Mesenchymal stem cell (in vitro differentiated cells and primary cell): ENCODE results near the gene PMVK.
A peak's percentile ranks its signal among the peaks of the same experiment; 100 is the strongest.

Source experiments
- DNase-seq: peaks from one replicate; pipeline ENCODE4 v3.0.0-alpha.2; 2013
- H2AFZ ChIP-seq: one replicate; pipeline ENCODE4 v1.6.1; 2013; ENCODE audit warnings: low read depth, mild to moderate bottlenecking, control low read depth, inconsistent platforms, low read length, moderate library complexity
- H2AK5ac ChIP-seq: 2 replicates; pipeline ENCODE4 v1.6.1; 2013; ENCODE audit warnings: low read length, moderate library complexity, mild to moderate bottlenecking, inconsistent platforms; ENCODE audit not compliant: severe bottlenecking
- H2BK120ac ChIP-seq: one replicate; pipeline ENCODE4 v1.6.1; 2013; ENCODE audit warnings: low read depth, mild to moderate bottlenecking, inconsistent platforms, low read length, moderate library complexity
- H2BK12ac ChIP-seq, 2 experiments: one replicate each; pipeline ENCODE4 v1.6.1; 2013; ENCODE audit warnings: inconsistent platforms in 2 of 2, low read length in 2 of 2, mild to moderate bottlenecking in 2 of 2, moderate library complexity in 2 of 2, control low read depth in 1 of 2
- H2BK15ac ChIP-seq: one replicate; pipeline ENCODE4 v1.6.1; 2013; ENCODE audit warnings: mild to moderate bottlenecking, low read depth, inconsistent platforms; ENCODE audit not compliant: poor library complexity, severe bottlenecking
- H2BK5ac ChIP-seq: 2 replicates; pipeline ENCODE4 v1.6.1; 2013; ENCODE audit warnings: low read depth, mild to moderate bottlenecking, low read length, control low read depth, inconsistent platforms; ENCODE audit not compliant: poor library complexity, severe bottlenecking
- H3K14ac ChIP-seq, 2 experiments: one replicate each; pipeline ENCODE4 v1.6.1; 2013; ENCODE audit warnings: inconsistent platforms in 2 of 2, low read length in 2 of 2, control low read depth in 1 of 2, mild to moderate bottlenecking in 1 of 2, moderate library complexity in 1 of 2
- H3K18ac ChIP-seq, 2 experiments: one replicate each; pipeline ENCODE4 v1.6.1; 2013; ENCODE audit warnings: inconsistent platforms in 2 of 2, low read length in 2 of 2, control low read depth in 1 of 2, low read depth in 1 of 2, mild to moderate bottlenecking in 1 of 2
- H3K23ac ChIP-seq, 2 experiments: one replicate each; pipeline ENCODE4 v1.6.1; 2013; ENCODE audit warnings: inconsistent platforms in 2 of 2, low read length in 2 of 2, mild to moderate bottlenecking in 2 of 2, moderate library complexity in 2 of 2, control low read depth in 1 of 2
- H3K27ac ChIP-seq: 2 replicates; pipeline ENCODE4 v1.5.1; 2013; ENCODE audit warnings: mild to moderate bottlenecking, moderate library complexity, low read length, control low read depth, inconsistent platforms; ENCODE audit not compliant: poor library complexity, severe bottlenecking
- H3K27me3 ChIP-seq, 2 experiments: 2 replicates each; pipeline versions ENCODE4 v1.6.1 to v1.7.0; 2013; ENCODE audit warnings: low read length in 2 of 2, mild to moderate bottlenecking in 2 of 2, moderate library complexity in 2 of 2, control low read depth in 1 of 2, inconsistent platforms in 1 of 2; ENCODE audit not compliant: control insufficient read depth in 1 of 2, insufficient read depth in 1 of 2
- H3K36me3 ChIP-seq, 2 experiments: 2 replicates each; pipeline versions ENCODE4 v1.6.1 to v1.7.0; 2013; ENCODE audit warnings: low read length in 2 of 2, control low read depth in 1 of 2, inconsistent platforms in 1 of 2, low read depth in 1 of 2, mild to moderate bottlenecking in 1 of 2; ENCODE audit not compliant: insufficient read depth in 2 of 2, control insufficient read depth in 1 of 2
- H3K4ac ChIP-seq, 2 experiments: one replicate each; pipeline ENCODE4 v1.6.1; 2013; ENCODE audit warnings: inconsistent platforms in 2 of 2, low read length in 2 of 2, mild to moderate bottlenecking in 2 of 2, moderate library complexity in 2 of 2, control low read depth in 1 of 2, low read depth in 1 of 2
- H3K4me1 ChIP-seq: 2 replicates; pipeline ENCODE4 v1.6.1; 2013; ENCODE audit warnings: low read depth, low read length, control low read depth; ENCODE audit not compliant: control insufficient read depth, insufficient read depth
- H3K4me2 ChIP-seq: 2 replicates; pipeline ENCODE4 v1.6.1; 2013; ENCODE audit warnings: low read length, mild to moderate bottlenecking, inconsistent platforms; ENCODE audit not compliant: poor library complexity, severe bottlenecking
- H3K4me3 ChIP-seq, 2 experiments: 2 replicates each; pipeline versions ENCODE4 v1.5.1 to v1.7.0; 2013; ENCODE audit warnings: low read length in 2 of 2, mild to moderate bottlenecking in 2 of 2, control low read depth in 1 of 2, low read depth in 1 of 2; ENCODE audit not compliant: insufficient read depth in 1 of 2
- H3K79me1 ChIP-seq: replicated peaks from 2 replicates; pipeline ENCODE4 v1.6.1; 2013; ENCODE audit warnings: mild to moderate bottlenecking, control low read depth, low read length, inconsistent platforms; ENCODE audit not compliant: poor library complexity, severe bottlenecking
- H3K9ac ChIP-seq: 2 replicates; pipeline ENCODE4 v1.7.0; 2013; ENCODE audit warnings: mild to moderate bottlenecking, low read length, moderate library complexity
- H3K9me3 ChIP-seq: 2 replicates; pipeline ENCODE4 v1.7.0; 2013; ENCODE audit warnings: mild to moderate bottlenecking, low read length; ENCODE audit not compliant: control insufficient read depth
- H4K8ac ChIP-seq: one replicate; pipeline ENCODE4 v1.6.1; 2013; ENCODE audit warnings: inconsistent platforms, mild to moderate bottlenecking, low read length, moderate library complexity
- H4K91ac ChIP-seq: one replicate; pipeline ENCODE4 v1.6.1; 2013; ENCODE audit warnings: mild to moderate bottlenecking, low read length, inconsistent platforms
- WGBS: methylation state at CpG from one replicate; pipeline ENCODE4 v1.1.7; 2013; ENCODE audit warnings: mixed read lengths; 5-methylcytosine and 5-hydroxymethylcytosine counted together

The PMVK gene

DNA sequence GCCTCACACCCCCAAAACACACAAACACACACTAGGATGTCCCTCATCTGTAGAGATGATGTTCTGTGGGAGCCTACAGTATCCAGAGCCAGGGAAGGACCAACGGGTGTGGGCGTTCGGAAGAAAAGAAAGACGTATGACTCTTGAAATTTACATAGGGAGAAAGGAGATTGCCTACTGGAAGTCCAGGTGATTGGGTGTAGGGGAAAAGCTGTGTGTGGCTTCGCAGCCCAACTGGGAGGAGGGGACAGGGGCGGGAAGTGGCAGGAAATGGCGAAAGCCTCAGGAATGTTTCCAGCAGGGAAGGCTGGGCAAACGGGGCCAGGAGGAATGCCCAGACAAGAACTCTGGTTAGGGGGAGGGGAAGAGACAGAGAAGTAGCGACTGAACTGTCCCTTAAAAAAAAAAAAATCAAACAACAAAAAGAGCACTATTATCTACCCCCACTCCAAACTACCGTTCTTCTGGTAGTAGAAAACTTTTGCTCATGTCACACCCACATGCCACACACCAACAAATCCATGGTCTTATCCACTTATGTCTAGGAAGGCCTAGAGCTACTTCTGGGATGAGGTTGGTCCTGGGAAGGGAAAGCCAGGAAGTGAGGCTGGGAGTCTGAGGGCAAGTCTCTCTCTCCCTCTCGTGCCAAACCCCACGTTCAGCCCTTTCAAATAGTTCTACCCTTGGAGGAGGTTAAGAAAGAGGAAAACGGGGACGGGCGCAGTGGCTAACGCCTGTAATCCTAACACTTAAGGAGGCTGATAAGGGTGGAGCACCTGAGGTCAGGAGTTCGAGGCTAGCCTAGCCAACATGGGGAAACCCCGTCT, 36.2 kb upstream of the PMVK start:
- Histone ChIP-seq H3K27ac (peak overlapping the region; percentile 100), H3K23ac (peak overlapping the region in 1 of 2 experiments; percentile 31), H3K9me3 (no peaks in the 10 kb centered on the region), H2BK12ac (peak overlapping the region; percentile 15 to 94), H3K36me3 (peaks cover 9 to 10% of the 10 kb centered on the region in 2 experiments), H4K91ac (peak overlapping the region; percentile 91), H3K4ac (peak overlapping the region; percentile 51 to 97), H2BK120ac (peak overlapping the region; percentile 69), H3K4me2 (peak overlapping the region; percentile 64), H2AFZ (no peak overlapping the region), H3K4me3 (peak overlapping the region in 1 of 2 experiments; percentile 85), H3K14ac (peak overlapping the region in 1 of 2 experiments; percentile 89), H4K8ac (peak overlapping the region; percentile 93), H3K4me1 (peaks cover 22% of the 10 kb centered on the region), H2BK15ac (peak overlapping the region; percentile 30), H3K18ac (peak overlapping the region; percentile 93 to 98), H2BK5ac (peak overlapping the region; percentile 92), H3K27me3 (no peaks in the 10 kb centered on the region), H3K9ac (peak overlapping the region; percentile 98), H2AK5ac (peak overlapping the region; percentile 100), H3K79me1 (no peaks in the 10 kb centered on the region)
- 4% methylated on average over 11 of the region's 18 CpGs for WGBS
- peak; percentile 97 for DNase-seq

DNA sequence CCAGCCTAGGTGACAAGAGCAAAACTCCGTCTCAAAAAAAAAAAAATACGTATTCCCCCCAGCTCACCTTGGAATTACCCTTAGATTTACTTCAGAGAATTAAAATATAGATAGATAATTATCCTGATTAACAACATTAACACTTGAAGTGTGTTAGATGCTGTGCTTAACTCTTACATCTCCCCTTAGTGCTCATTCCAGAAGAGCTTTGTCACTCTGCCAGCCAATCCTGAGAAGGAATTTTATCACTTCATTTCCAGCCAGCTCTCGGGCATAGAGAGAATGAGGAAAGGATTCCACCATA, 35.6 kb upstream of the PMVK start:
- H4K8ac ChIP-seq, result peak overlapping the region; percentile 8
- no peaks in the 10 kb centered on the region for H3K27me3 ChIP-seq
- H3K27ac ChIP-seq, result peak overlapping the region; percentile 100
- peak overlapping the region; percentile 15 to 94 for H2BK12ac ChIP-seq
- no peak overlapping the region for H3K14ac ChIP-seq
- H3K36me3 ChIP-seq, result peaks cover 15 to 16% of the 10 kb centered on the region in 2 experiments
- no peak for DNase-seq
- no peak overlapping the region for H3K23ac ChIP-seq
- H3K4me1 ChIP-seq, result peaks cover 27% of the 10 kb centered on the region
- H3K79me1 ChIP-seq, result no peaks in the 10 kb centered on the region
- H2AK5ac ChIP-seq, result peak overlapping the region; percentile 62
- H3K9me3 ChIP-seq, result no peaks in the 10 kb centered on the region
- peak overlapping the region; percentile 15 for H2BK15ac ChIP-seq
- peak overlapping the region; percentile 34 for H4K91ac ChIP-seq
- peak overlapping the region; percentile 53 for H3K4me2 ChIP-seq
- peak overlapping the region in 1 of 2 experiments; percentile 85 for H3K4me3 ChIP-seq
- no CpG with 5 or more reads among the region's 3 CpGs for WGBS
- H2BK120ac ChIP-seq, result peak overlapping the region; percentile 8
- peak overlapping the region; percentile 3 for H2BK5ac ChIP-seq
- peak overlapping the region; percentile 49 to 94 for H3K18ac ChIP-seq
- peak overlapping the region; percentile 98 for H3K9ac ChIP-seq
- H2AFZ ChIP-seq, result no peak overlapping the region
- peak overlapping the region in 1 of 2 experiments; percentile 79 for H3K4ac ChIP-seq

DNA sequence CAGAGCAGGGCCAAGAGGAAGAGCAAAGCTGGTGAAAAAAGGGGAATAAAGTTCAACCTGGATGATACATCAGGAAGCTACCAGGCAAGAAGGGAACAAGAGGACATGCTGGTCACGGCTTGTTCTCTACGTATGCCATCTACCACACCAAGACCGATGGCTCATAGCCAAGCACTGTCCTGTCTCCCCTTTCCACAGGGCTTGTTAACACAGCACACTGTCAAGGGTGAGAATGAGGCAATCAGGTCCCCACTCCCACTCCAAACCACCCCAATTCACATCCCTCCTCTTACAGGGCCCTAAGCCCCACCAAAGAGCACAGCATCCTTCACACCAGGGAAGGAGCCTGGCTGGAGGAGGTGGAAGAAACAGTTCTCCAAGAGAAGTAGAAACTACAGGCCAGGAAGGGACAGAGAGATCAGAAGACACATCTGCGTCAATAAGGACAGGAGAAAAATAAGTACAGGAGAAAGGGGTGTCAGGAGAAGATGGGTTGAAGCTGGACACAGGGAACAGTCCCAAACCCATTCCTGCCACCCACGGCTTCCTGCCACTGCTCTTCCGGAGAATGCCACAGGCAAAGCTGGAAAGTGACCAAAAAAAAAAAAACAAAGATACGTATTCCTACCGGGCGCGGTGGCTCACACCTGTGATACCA, 35.0 kb upstream of the PMVK start:
- Histone ChIP-seq H2BK15ac (peak overlapping the region; percentile 92), H3K9me3 (no peaks in the 10 kb centered on the region), H3K27me3 (no peaks in the 10 kb centered on the region), H2BK5ac (peak overlapping the region; percentile 69), H3K14ac (peak overlapping the region in 1 of 2 experiments; percentile 37), H4K8ac (peak overlapping the region; percentile 90), H2BK120ac (peak overlapping the region; percentile 87), H2BK12ac (peak overlapping the region; percentile 97 to 100), H3K4me1 (peaks cover 27% of the 10 kb centered on the region), H3K23ac (peak overlapping the region in 1 of 2 experiments; percentile 91), H3K9ac (peak overlapping the region; percentile 98), H3K4ac (peak overlapping the region; percentile 97 to 98), H3K4me2 (peak overlapping the region; percentile 62), H2AFZ (no peak overlapping the region), H3K79me1 (no peaks in the 10 kb centered on the region), H3K36me3 (peaks cover 21% of the 10 kb centered on the region in 2 experiments), H3K18ac (peak overlapping the region; percentile 92 to 98), H3K27ac (peak overlapping the region; percentile 100), H2AK5ac (peak overlapping the region; percentile 100), H4K91ac (peak overlapping the region; percentile 99), H3K4me3 (peak overlapping the region in 1 of 2 experiments; percentile 90)
- 57% methylated on average over 10 of the region's 10 CpGs for WGBS
- no peak for DNase-seq
